H9 (cell line): Measurements from ENCODE around the gene TRMT11. TPM values are rescaled to one million over a fixed set of nuclear protein-coding genes. Genes with fewer than 3 reads are reported as not detected.

ENCODE experiments used
- DNase-seq: peaks from one replicate; pipeline ENCODE4 v3.0.0-alpha.2; 2017
- H2AFZ ChIP-seq: one replicate; pipeline ENCODE4 v1.6.1; 2013; ENCODE audit warnings: mild to moderate bottlenecking, low read length, control low read depth, moderate library complexity
- H2AK5ac ChIP-seq: 2 replicates; pipeline ENCODE4 v1.6.1; 2013; ENCODE audit warnings: low read length, control low read depth, mixed read lengths; ENCODE audit not compliant: insufficient read length
- H2BK120ac ChIP-seq: one replicate; pipeline ENCODE4 v1.6.1; 2013; ENCODE audit warnings: low read depth, mild to moderate bottlenecking, low read length, control low read depth, inconsistent platforms; ENCODE audit not compliant: poor library complexity, severe bottlenecking
- H2BK12ac ChIP-seq: 2 replicates; pipeline ENCODE4 v1.6.1; 2013; ENCODE audit warnings: low read length, control low read depth, mixed read lengths, low read depth; ENCODE audit not compliant: insufficient read length
- H2BK15ac ChIP-seq: 2 replicates; pipeline ENCODE4 v1.6.1; 2013; ENCODE audit warnings: low read depth, low read length, control low read depth
- H2BK20ac ChIP-seq: one replicate; pipeline ENCODE4 v1.6.1; 2013; ENCODE audit warnings: low read depth, mild to moderate bottlenecking, low read length, control low read depth, inconsistent platforms; ENCODE audit not compliant: poor library complexity, severe bottlenecking
- H2BK5ac ChIP-seq: 2 replicates; pipeline ENCODE4 v1.6.1; 2013; ENCODE audit warnings: low read length, control low read depth, mixed read lengths; ENCODE audit not compliant: insufficient read length
- H3K14ac ChIP-seq: 2 replicates; pipeline ENCODE4 v1.6.1; 2013; ENCODE audit warnings: low read length, control low read depth; ENCODE audit not compliant: insufficient read depth
- H3K18ac ChIP-seq: 2 replicates; pipeline ENCODE4 v1.6.1; 2013; ENCODE audit warnings: low read depth, mild to moderate bottlenecking, mixed read lengths, low read length, control low read depth; ENCODE audit not compliant: insufficient read length
- H3K23ac ChIP-seq: 2 replicates; pipeline ENCODE4 v1.6.1; 2013; ENCODE audit warnings: low read length, control low read depth, mixed read lengths, low read depth; ENCODE audit not compliant: insufficient read length
- H3K23me2 ChIP-seq: 2 replicates; pipeline ENCODE4 v1.6.1; 2013; ENCODE audit warnings: low read depth, mild to moderate bottlenecking, mixed read lengths, low read length, control low read depth; ENCODE audit not compliant: insufficient read length, poor library complexity, severe bottlenecking
- H3K27ac ChIP-seq: 2 replicates; pipeline ENCODE4 v1.5.1; 2013; ENCODE audit warnings: low read length, control low read depth, mixed read lengths, low read depth; ENCODE audit not compliant: insufficient read length
- H3K27me3 ChIP-seq: 2 replicates; pipeline ENCODE4 v1.6.1; 2013; ENCODE audit warnings: low read length, control low read depth, inconsistent platforms; ENCODE audit not compliant: insufficient read depth
- H3K4ac ChIP-seq: 2 replicates; pipeline ENCODE4 v1.6.1; 2013; ENCODE audit warnings: low read depth, mild to moderate bottlenecking, control low read depth, inconsistent platforms, low read length, moderate library complexity
- H3K4me1 ChIP-seq: 2 replicates; pipeline ENCODE4 v1.6.1; 2013; ENCODE audit warnings: low read length, control low read depth, inconsistent platforms; ENCODE audit not compliant: insufficient read depth
- H3K4me2 ChIP-seq: 2 replicates; pipeline ENCODE4 v1.6.1; 2013; ENCODE audit warnings: low read length, control low read depth, mixed read lengths; ENCODE audit not compliant: insufficient read length, insufficient read depth
- H3K56ac ChIP-seq: 2 replicates; pipeline ENCODE4 v1.6.1; 2013; ENCODE audit warnings: low read depth, mild to moderate bottlenecking, mixed read lengths, low read length, control low read depth; ENCODE audit not compliant: insufficient read length
- H3K79me1 ChIP-seq: 2 replicates; pipeline ENCODE4 v1.6.1; 2013; ENCODE audit warnings: low read depth, mild to moderate bottlenecking, moderate library complexity, low read length, control low read depth, inconsistent platforms; ENCODE audit not compliant: insufficient read depth, poor library complexity, severe bottlenecking
- H3K79me2 ChIP-seq: 2 replicates; pipeline ENCODE4 v1.6.1; 2013; ENCODE audit warnings: low read length, control low read depth, inconsistent platforms; ENCODE audit not compliant: insufficient read depth
- H3K9ac ChIP-seq: 2 replicates; pipeline ENCODE4 v1.6.1; 2013; ENCODE audit warnings: low read length, control low read depth, mixed read lengths; ENCODE audit not compliant: insufficient read length; ENCODE audit errors: extremely low read depth
- H3K9me3 ChIP-seq: one replicate; pipeline ENCODE4 v1.6.1; 2013; ENCODE audit warnings: low read depth, low read length, inconsistent platforms; ENCODE audit not compliant: control insufficient read depth
- H3T11ph ChIP-seq: one replicate; pipeline ENCODE4 v1.6.1; 2013; ENCODE audit warnings: mild to moderate bottlenecking, low read length, control low read depth, inconsistent platforms
- H4K20me1 ChIP-seq: one replicate; pipeline ENCODE4 v1.6.1; 2013; ENCODE audit not compliant: control insufficient read depth, insufficient read length, insufficient read depth
- H4K5ac ChIP-seq: 2 replicates; pipeline ENCODE4 v1.6.1; 2013; ENCODE audit warnings: low read depth, mild to moderate bottlenecking, mixed read lengths, low read length, control low read depth; ENCODE audit not compliant: insufficient read length
- H4K8ac ChIP-seq: replicated peaks from 2 replicates; pipeline ENCODE4 v1.6.1; 2013; ENCODE audit warnings: low read length, control low read depth, mixed read lengths, low read depth; ENCODE audit not compliant: insufficient read length
- H4K91ac ChIP-seq: 2 replicates; pipeline ENCODE4 v1.6.1; 2013; ENCODE audit warnings: low read depth, mild to moderate bottlenecking, moderate library complexity, mixed read lengths, low read length, control low read depth; ENCODE audit not compliant: insufficient read length
- H3K27ac Mint-ChIP-seq, 3 experiments: 2 replicates in 2 of 3; 3 replicates in 1 of 3; pipeline ENCODE4 v1.8.0; 2020 to 2021; ENCODE audit warnings: mixed read lengths in 3 of 3, mild to moderate bottlenecking in 1 of 3, moderate library complexity in 1 of 3
- H3K27me3 Mint-ChIP-seq: 2 replicates; pipeline ENCODE4 v1.8.0; 2021; ENCODE audit warnings: low read depth, mild to moderate bottlenecking, moderate library complexity, mixed read lengths
- H3K36me3 Mint-ChIP-seq, 3 experiments: 2 replicates in 2 of 3; 3 replicates in 1 of 3; pipeline ENCODE4 v1.8.0; 2020 to 2021; ENCODE audit warnings: low read depth in 3 of 3, mixed read lengths in 3 of 3; ENCODE audit not compliant: insufficient read depth in 1 of 3
- H3K4me1 Mint-ChIP-seq, 2 experiments: 2 replicates each; pipeline ENCODE4 v1.8.0; 2020; ENCODE audit warnings: mixed read lengths in 2 of 2
- H3K4me3 Mint-ChIP-seq, 2 experiments: 2 replicates in 1 of 2; 3 replicates in 1 of 2; pipeline ENCODE4 v1.8.0; 2020 to 2021; ENCODE audit warnings: mild to moderate bottlenecking in 2 of 2, mixed read lengths in 2 of 2, moderate library complexity in 1 of 2
- H3K9me3 Mint-ChIP-seq, 2 experiments: 2 replicates in 1 of 2; 3 replicates in 1 of 2; pipeline ENCODE4 v1.8.0; 2020; ENCODE audit warnings: mild to moderate bottlenecking in 2 of 2, mixed read lengths in 2 of 2, moderate library complexity in 1 of 2
- CTCF ChIP-seq: fragments of 200-600 bp; sonication (generic); conservative IDR thresholded peaks from 3 replicates; pipeline ENCODE4 v1.8.0; 2021; ENCODE audit warnings: antibody characterized with exemption, mild to moderate bottlenecking
- WGBS: extraction: QIAGEN DNeasy Blood & Tissue Kit; methylation state at CpG from one replicate; pipeline ENCODE4 v1.1.7; 2013; ENCODE audit warnings: missing lambda C conversion rate, low lambda C conversion rate, mixed read lengths; ENCODE audit not compliant: insufficient read length; ENCODE audit errors: extremely low coverage; 5-methylcytosine and 5-hydroxymethylcytosine counted together
- total RNA-seq: library from RNA; stranded (reverse); gene quantifications from 2 replicates; pipeline ENCODE4 v1.2.1, GENCODE V29; 2021

The TRMT11 gene
- total RNA-seq, 1 experiment from 2014 or later: 31.1 TPM

GRCh38 chr6:126072172-126072571 lies 85.8 kb downstream of the TRMT11 start:
- no peaks in the 10 kb centered on the region for H3K27me3 Mint-ChIP-seq
- H3K4me3 Mint-ChIP-seq: no peak overlapping the region
- no peaks in the 10 kb centered on the region for H3K23me2 ChIP-seq
- H3K23ac ChIP-seq: no peak overlapping the region
- no peak overlapping the region for H2AFZ ChIP-seq
- no peak overlapping the region for H3T11ph ChIP-seq
- no peak overlapping the region for H3K4me2 ChIP-seq
- no peaks in the 10 kb centered on the region for H3K27me3 ChIP-seq
- no peaks in the 10 kb centered on the region for H3K9me3 ChIP-seq
- no peak overlapping the region for H3K14ac ChIP-seq
- H3K18ac ChIP-seq: no peak overlapping the region
- no peak overlapping the region for H3K27ac Mint-ChIP-seq
- H3K4me1 Mint-ChIP-seq: peaks cover 9 to 10% of the 10 kb centered on the region in 2 experiments
- H4K8ac ChIP-seq: no peak overlapping the region
- no CpG with 5 or more reads among the region's 3 CpGs for WGBS
- no peaks in the 10 kb centered on the region for H3K79me2 ChIP-seq
- H4K91ac ChIP-seq: no peak overlapping the region
- H3K4ac ChIP-seq: no peak overlapping the region
- no peak for DNase-seq
- no peak overlapping the region for H2AK5ac ChIP-seq
- no peak overlapping the region for H2BK12ac ChIP-seq
- no peak overlapping the region for H2BK20ac ChIP-seq
- H3K4me1 ChIP-seq: no peaks in the 10 kb centered on the region
- no peak overlapping the region for H2BK15ac ChIP-seq
- H3K9me3 Mint-ChIP-seq: no peaks in the 10 kb centered on the region
- H3K27ac ChIP-seq: no peak overlapping the region
- no peak for TF ChIP-seq CTCF
- H3K36me3 Mint-ChIP-seq: no peaks in the 10 kb centered on the region; a peak in 1 of 7 replicates
- H2BK120ac ChIP-seq: no peak overlapping the region
- H3K9ac ChIP-seq: no peak overlapping the region
- H4K20me1 ChIP-seq: no peaks in the 10 kb centered on the region
- no peak overlapping the region for H3K56ac ChIP-seq
- H4K5ac ChIP-seq: no peak overlapping the region
- H2BK5ac ChIP-seq: no peak overlapping the region
- H3K79me1 ChIP-seq: no peaks in the 10 kb centered on the region
